GM18502 (cell line): ENCODE results near the gene RUSC2.
"Not testable (repeated sequence)": the region's sequence is repeated elsewhere in the genome, so short reads cannot be mapped to it uniquely, and the experiment has no call there.

Source experiments
- ATAC-seq: cut with Tn5 transposase; IDR thresholded peaks from one replicate; pipeline ENCODE4 v1.9.1; 2021; ENCODE audit warnings: mild to moderate bottlenecking; ENCODE audit not compliant: unreplicated experiment, poor library complexity

The RUSC2 gene

DNA sequence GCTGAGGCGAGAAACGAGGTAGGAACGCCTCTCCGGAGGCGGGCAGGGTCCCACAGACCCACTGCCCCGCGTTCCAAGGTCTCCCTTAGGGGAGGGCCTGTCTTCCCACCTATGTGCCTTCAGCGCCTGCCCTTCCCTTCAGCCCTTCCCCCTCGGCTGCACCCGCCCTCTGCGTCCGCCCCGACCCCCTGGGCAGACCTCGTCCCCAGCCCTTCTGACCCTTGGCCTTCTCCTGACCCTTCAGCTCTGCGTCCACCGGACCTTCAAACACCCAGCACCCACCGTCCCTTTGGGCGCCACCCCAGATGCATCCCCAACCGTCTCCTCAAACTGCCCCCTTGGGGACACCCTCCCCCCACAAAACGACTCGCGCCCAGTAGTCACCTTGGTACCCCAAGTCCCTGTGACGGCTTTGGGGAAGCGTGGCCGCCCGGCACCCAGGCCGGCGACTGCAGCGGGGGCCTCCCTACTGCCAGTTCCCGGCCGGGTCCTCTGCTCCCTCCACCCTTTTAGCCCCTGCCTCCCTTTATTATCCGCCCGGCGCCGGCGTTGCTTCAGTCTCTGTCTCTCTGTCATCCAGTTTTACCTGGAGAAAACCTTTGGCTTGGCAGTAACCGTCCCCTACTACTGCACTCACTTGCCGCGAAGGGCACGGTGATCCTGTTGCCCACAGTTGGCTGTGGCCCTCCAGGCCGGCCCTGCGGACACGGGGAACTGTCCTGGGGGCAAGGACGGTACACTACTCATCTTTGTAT is 421 bp downstream of the RUSC2 start:
- ATAC-seq: no peak

DNA sequence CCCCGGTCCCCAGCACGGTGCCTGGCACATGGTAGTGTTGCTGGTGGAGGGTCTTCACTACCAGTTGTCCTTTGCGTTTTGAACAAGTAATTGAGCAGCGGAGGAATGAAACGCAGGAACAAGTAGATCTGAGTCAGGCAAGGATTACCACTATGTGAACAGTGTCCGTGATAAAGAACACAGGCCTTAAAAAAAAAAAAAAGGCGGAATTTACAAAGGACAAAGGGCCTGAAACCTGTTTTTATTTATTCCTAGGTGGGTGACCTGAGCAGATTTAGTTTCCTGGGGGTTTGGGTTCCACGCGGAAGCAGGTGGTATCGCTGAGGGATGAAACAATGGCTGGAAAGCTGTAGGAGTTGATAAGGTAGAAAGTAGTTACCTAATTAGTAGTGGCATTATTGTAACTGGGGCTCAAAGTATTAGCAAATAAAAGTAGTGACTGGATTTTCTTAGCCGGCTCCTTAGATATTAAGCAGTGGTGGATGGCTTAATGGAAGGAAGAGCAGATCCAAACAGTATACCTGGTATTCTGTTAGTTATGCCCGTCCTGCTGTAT is 1.1 kb downstream of the RUSC2 start:
- ATAC-seq: no peak

DNA sequence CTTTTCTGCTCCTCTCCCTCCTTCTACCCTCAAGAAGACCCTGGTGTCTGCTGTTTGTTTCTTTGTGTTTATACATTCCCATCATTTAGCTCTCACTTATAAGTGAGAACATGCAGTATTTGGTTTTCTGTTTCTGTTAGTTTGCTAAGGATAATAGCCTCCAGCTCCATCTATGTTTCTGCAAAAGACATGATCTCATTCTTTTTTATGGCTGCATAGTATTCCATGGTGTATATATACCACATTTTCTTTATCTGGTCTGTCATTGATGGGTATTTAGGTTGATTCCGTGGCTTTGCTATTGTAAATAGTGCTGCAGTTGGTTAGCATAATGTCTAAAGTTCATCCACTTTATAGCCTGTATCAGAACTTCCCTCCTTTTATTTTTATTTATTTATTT is 3.2 kb downstream of the RUSC2 start:
- ATAC-seq: not testable (repeated sequence)

DNA sequence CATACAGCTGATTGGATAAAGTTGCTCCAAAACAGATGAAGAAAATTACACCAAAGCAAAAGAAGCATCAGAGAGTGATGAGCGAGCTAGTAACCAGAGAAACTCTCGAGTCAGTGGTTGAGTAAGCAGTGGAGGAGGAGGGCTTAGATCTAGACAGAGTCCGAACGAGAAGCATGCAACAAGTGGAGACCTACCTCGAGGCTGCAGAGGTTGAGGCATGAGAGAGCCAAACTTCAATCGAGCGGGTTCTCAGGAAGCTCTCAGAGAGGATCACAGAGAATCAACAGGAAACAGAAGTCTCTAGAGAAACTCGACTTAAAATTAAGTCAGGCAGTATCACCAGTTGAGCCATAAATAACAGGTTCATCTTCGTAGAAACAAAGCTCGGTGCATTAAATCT is 6.1 kb downstream of the RUSC2 start:
- no peak for ATAC-seq

DNA sequence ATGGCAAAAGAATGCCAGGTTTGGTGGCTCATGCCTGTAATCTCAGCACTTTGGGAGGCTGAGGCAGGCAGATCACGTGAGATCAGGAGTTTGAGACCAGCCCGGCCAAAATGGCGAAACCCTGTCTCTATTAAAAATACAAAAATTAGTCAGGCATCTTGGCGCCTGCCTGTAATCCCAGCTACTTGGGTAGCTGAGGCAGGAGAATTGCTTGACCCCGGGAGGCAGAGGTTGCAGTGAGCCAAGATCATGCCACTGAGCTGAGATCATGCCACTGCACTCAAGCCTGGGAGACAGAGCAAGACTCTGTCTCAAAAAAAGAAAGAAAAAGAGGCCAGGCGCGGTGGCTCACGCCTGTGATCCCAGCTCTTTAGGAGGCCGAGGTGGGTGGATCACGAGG is 8.3 kb downstream of the RUSC2 start:
- ATAC-seq: not testable (repeated sequence)

DNA sequence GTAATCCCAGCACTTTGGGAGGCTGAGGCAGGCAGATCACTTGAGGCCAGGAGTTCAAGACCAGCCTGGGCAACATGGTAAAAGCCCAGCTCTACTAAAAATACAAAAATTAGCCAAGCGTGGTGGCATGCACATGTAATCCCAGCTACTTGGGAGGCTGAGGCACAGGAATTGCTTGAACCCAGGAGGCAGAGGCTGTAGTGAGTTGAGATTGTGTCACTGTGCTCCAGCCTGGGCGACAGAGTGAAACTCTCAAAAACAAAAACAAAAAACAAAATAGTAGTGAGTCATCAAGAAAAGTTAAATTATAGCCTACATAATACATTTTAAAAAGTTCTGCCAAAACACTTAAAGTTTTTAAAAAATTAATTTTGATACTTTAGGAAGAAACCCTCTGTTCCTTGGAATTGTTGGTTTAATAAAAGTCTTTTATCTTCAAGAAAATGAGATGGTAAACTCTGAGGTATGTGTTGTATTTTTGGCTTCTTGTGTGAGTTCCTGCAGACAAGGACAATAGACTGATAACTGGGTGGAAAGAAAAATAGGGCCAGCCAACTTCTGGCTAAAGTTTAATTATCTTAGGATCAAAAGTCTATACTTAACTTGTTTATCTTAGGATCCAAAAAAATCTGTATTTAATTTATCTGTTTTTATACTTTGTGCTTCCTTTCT is 9.3 kb downstream of the RUSC2 start:
- no peak for ATAC-seq

DNA sequence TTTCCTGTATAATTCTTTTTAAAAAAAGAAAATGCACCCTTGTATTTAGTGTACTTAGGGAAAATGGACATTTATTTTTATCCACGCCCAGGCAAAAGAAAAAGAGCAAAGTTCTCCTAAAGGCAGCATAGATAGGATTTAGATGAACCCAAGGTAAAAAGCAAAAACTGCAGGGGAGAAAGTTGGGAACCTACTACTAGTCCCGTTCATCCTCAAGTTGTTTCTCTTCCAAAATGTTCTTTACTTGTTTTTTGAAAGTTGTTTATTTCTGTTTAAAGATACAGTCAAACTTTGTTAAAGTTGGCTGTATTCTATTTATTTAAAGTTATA is 9.8 kb downstream of the RUSC2 start:
- ATAC-seq: no peak

DNA sequence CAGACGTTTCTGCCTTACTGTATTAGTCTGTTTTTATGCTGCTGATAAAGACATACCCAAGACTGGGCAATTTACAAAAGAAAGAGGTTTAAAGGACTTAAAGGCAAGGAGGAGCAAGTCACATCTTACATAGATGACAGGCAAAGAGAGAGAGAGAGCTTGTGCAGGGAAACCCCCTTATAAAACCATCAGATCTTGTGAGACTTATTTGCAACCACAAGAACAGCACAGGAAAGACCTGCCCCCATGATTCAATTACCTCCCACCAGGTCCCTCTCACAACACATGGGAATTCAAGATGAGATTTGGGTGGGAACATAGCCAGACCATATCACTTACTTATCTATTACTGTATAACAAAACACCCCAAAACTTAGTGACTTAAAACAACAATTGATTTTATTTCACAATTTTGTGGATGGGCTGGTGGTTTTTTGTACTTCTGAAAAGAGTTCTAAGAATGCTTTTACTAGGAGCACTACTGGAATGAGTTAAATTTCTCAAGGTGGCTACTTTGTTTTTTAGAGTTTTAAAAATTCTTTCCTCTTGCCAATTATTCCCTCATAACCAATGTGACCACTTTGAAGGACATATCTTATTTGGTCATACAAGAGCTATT is 10.3 kb downstream of the RUSC2 start:
- ATAC-seq: no peak

DNA sequence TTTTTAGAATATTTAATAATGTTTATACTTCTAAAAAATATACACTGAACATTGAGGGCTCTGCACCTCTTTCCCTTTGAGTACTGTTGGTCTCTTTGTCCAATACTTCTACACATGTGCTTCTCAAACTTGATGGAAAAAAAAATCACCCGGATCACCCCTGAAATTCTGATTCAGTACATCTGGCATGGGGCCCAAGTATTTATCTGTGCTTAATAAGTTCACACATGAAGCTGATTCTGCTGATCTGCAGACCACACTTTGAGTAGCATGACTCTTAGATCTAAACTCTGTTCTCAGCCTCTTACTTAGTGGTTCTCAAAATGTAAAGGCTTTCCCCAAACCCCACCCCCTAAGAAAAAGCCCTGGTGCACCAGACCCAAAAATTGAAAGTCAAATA is 12.0 kb downstream of the RUSC2 start:
- no peak for ATAC-seq

DNA sequence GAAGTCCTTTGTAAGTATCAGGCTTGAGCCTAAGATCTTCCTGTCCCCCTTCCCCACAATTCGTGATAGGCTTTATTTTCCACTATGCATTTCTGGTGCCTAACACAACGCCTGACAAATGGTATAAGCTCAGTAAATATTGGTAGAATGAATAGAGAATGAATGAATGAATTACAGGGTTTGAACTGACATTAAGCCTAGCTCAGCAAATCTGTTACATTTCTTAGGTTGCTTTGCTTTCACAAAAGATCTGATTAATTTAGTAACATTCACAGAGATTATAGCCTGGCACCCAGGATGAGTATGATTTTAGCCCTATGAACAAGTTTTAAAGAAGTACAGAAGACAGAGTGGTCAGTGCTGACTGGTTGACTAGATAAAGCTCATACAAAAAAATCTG is 16.4 kb downstream of the RUSC2 start:
- ATAC-seq: no peak

DNA sequence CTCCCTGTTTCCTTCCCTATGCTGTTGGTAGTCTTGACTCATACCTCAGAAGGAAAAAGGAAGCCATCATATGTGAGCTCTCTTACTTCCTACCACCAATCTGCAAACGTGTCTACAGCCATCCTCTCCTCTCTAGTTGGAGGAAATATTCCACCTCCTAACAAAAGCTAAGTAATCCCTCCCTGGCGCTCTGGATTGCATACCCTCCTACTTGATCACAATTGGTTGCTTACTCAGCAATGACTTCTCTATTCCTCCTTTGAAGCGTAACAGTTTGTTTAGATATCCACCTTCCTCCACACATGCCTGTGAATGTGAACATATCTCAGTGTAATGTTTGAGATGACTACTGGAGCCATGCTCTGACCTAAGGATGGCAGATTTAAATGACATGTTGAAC is 18.2 kb downstream of the RUSC2 start:
- no peak for ATAC-seq

DNA sequence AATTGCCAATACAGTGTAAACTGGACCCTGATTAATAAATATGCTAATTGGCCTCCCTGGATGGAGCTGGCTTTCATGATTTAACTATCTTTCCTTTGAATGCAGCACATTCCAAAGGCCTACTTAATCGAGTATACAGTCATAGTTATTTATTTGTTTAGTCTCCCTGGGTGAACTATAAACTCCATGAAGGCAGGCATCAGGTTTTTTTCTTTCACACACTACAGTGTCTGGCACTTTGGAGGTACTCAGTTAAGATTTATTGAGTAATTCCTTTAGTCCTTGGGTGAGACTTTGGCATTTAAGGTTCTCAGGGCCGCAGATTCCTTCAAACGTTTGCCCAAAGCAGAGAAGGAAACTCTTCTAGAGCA is 20.5 kb downstream of the RUSC2 start:
- ATAC-seq: no peak

DNA sequence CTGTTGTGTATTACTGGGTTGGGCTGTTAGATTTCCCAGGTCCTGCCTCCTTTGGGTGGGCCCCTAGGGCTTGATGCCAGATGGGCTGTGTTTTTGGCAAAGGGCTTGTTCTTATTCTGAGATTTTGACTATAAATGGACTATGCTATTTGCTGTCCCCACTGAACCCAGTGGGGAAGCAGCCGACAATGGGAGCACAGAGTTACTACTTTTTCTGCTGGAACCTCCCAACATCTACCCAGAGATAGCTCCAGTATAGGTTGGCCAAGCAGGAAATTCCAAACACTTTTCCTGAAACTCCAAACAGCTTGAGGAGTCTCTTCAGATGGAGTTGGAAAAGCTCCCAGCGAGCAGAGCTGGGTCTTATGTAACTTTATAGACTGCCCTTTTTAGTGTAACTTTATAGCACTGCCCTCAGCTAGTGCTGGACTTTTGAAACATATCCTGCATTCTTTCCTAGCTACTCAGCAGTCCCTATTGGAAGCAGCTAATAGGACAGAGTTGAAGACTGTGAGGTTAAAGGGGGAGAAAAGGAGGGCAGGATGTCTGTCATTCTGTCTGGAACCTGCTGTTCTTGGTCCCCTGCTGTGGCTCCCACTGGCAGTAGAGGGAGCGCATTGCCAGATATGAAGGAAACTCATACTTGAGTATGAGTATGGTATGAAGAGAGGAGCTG is 21.0 kb downstream of the RUSC2 start:
- no peak for ATAC-seq

DNA sequence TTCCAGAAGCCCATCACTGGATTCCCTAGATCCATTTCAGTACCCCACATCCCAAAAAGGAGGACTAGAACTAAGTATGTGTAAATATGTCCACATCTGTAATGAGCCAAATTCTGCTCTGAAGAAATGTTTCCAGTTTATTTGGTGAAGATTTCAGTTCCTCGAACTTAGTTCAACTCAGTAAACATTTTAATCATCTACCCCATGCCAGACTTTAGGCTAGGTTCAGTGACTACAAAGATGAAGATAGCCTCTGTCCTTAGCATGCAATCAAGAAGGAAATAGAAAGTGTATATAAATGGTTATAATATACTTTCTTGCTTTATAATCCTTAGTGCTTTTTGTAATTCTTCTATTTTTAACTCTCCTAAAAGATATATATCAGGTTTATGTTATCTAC is 21.5 kb downstream of the RUSC2 start:
- no peak for ATAC-seq

DNA sequence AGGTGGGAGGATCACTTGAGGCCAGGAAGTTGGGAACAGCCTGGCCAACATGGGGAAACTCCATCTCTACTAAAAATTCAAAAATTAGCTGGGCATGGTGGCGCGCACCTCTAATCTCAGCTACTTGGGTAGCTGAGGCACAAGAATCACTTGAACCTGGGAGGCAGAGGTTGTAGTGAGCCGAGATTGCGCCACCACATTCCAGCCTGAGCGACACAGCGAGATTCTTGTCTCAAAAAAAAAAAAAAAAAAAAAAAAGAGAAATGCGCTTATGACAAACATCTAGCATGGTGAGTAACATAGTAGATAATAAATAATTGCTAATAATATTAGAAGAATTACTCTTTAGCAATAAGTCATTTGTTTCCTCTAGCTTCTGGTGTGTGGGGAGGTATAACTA is 25.9 kb downstream of the RUSC2 start:
- ATAC-seq: no peak

DNA sequence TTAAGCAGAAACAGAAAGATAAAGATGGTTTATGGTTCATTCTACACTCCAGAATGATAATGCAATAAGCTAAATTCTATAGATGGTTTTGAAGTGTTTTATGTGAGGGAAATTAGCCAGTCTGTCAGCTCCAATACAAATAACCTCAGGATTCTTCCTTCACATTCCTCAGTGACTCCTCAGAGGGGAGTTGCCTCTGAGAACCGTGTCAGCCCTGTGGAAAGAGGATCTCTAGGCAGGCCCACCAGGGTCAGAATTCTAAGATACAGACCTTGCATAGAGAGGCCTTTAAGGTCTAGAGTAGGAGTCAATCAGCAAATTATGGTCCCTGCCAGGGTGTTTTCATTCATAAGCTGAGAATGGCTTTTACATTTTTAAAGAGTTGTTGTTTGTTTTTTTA is 26.6 kb downstream of the RUSC2 start:
- no peak for ATAC-seq

DNA sequence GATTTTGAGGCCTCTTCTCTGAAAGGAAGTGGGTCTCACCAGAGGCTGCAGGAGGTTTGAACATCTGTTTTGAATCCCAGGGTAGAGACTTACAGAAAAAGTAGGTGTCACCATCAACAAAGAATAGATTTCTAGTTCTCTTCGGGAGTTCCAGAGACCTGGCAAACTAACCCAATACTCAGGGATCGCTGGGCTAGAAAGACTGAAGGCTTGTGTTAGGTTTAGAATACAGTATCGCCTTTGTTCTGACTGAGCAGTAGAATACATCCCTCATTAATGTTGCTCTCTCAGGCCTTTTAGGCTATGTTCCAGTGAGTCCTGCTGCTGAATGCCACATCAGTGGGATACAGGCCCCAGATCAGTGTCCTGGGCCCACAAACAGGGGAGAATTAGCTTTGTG is 27.2 kb downstream of the RUSC2 start:
- ATAC-seq: no peak

DNA sequence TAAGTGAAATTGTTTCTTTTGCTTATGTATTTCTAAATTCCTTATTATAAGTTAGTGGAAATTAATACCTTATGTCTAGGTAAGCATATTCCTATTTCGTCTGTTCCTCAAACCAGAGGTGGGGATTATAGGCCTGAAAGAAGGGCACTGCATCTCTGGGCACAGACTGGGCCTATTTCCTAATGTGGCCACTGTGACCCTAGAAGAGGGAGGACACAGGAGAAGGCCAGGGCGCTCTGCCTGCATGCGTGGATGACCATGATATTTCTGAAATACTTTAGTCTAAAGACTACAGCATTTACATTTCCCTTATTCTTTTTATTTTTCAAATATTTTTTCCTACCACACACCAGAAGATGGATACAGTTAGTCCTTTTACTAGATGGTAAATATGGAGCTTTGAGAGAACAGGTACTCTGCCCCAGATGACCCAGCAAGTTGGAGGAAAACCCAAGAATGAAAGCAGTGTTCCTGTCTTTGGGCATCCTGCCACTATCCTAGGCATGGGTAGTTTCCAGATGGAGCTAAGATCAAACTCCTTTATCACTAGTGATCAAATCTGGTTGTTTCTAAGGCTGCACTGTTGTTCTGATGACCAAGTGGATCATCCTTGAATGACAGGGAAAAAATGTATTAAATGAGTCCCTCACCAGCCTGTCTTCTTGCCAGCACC is 27.8 kb downstream of the RUSC2 start:
- ATAC-seq: no peak

DNA sequence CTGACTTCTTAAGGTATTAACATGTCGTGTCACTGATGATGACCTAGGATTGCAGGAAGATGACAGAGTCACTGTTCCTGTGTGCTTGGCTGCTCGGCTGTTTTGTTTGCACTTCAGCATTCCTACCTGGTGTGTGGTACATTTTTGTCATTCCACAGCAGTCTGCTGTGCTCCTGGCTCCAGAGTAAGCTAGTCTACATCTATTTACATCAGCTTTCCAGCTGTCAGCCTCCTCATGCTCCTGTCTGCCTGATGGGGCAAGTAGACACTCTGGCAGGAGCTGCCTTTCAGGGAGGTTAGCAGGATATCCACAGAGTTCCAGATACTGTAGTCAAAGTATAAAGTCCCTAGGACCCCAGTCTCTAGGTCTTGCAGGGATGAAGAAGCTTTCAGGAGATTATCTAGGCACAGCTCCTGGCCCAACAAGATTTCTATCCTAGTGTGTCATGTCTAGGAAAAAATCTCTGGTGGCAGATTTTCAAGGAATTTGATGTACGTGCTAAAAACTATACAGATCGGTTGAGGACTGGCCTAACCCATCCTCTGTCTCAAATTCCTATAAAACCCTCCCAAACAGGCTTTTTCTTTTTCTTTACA is 28.4 kb downstream of the RUSC2 start:
- ATAC-seq: no peak

DNA sequence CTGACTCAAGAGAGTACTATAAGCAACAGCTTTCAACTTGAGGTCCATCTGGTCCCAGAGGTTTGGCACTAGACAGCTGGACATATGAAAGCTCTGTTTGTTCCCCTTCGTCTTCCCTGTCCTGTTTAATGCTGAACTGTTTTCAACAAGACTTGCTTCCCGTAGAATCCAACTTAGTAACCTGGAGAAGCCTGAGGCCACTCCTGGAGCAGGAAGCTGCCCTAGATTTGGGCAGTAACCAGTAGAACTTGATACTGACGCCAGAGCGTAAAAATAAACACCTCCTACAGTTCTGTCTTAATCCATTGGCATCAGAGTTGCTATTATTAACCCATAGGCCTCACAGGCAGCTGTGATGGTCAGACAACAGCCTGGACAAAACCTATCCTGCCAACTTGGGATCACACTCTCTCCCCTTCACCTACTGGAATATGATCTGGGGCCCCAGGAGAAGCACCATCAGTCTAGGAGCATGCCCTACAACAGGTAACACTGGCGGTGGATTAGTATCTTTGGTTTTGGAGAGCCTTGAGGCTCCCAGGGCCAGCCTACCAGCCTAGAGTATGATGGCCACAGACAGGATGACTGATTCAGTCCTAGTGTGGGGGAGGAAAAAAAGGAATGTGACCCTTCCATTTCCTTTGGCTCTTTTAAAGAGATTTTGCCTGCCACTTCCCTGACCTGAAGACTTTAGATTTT is 29.2 kb downstream of the RUSC2 start:
- ATAC-seq: no peak
